ENCODE results near the gene FKBP5. TPM values are rescaled to one million over a fixed set of nuclear protein-coding genes. Genes with fewer than 3 reads are reported as not detected.

The FKBP5 gene
- total RNA-seq, 1 donor from 2014 or later, result 128 TPM

GRCh38 chr6:35532126-35532525, 156.6 kb downstream of the FKBP5 start:
- no peak overlapping the region for H3K4me3 ChIP-seq
- no peaks in the 10 kb centered on the region for H3K27me3 ChIP-seq (ENCODE audit: low read depth)
- H3K4me1 ChIP-seq, result no peaks in the 10 kb centered on the region
- intact Hi-C loops (cut with DNase I), result no loop called here
- TF ChIP-seq CTCF (IDR thresholded peaks at IDR 0.05), result no peak
- DNase-seq (no peak), ATAC-seq (no peak)
- H3K36me3 ChIP-seq, result no peaks in the 10 kb centered on the region
- no peaks in the 10 kb centered on the region for H3K9me3 ChIP-seq
- H3K27ac ChIP-seq, result no peak overlapping the region

- no peaks in the 10 kb centered on the region for H3K9me3 ChIP-seq
- no peaks in the 10 kb centered on the region for H3K36me3 ChIP-seq
- no peak for TF ChIP-seq CTCF (IDR thresholded peaks at IDR 0.05)
- H3K4me3 ChIP-seq, result no peak overlapping the region
- intact Hi-C loops (cut with DNase I), result no loop called here
- ATAC-seq, result no peak
- H3K27me3 ChIP-seq (ENCODE audit: low read depth), result no peaks in the 10 kb centered on the region
- no peak overlapping the region for H3K27ac ChIP-seq
- peaks cover 10% of the 10 kb centered on the region for H3K4me1 ChIP-seq
- no peak for DNase-seq
These were observed 164.2 kb downstream of the FKBP5 start for GRCh38 chr6:35524380-35525020.

Small RNAs within 50 kb of the gene (microRNA-seq; reads per million reads assigned to microRNA genes)
- gene MIR5690 (ENCODE audit: borderline number of aligned reads), result 2.0 reads per million

Other genes starting within 250 kb of the FKBP5 start
- 9.0 TPM for gene FANCE, start 236.6 kb downstream of the FKBP5 start, total RNA-seq
- 1,025 TPM for gene RPL10A, start 220.5 kb downstream of the FKBP5 start, total RNA-seq
- gene TEAD3, start 191.8 kb downstream of the FKBP5 start, total RNA-seq, result 17.0 TPM
- not detected for gene TULP1, start 176.0 kb downstream of the FKBP5 start, total RNA-seq
- not detected for gene ARMC12, start 48.1 kb upstream of the FKBP5 start, total RNA-seq
- gene CLPSL2, start 87.7 kb upstream of the FKBP5 start, total RNA-seq, result not detected
- gene CLPSL1, start 92.1 kb upstream of the FKBP5 start, total RNA-seq, result not detected
- not detected for gene CLPS, start 108.4 kb upstream of the FKBP5 start, total RNA-seq
- not detected for gene LHFPL5, start 116.4 kb upstream of the FKBP5 start, total RNA-seq
- gene SRPK1, start 232.2 kb upstream of the FKBP5 start, total RNA-seq, result 30.9 TPM

Data from lower lobe of right lung (tissue), 2 donors.